HG03095 (cell line): ENCODE data around the gene CCNQ.

Source experiments
- ATAC-seq: cut with Tn5 transposase; IDR thresholded peaks from one replicate; pipeline ENCODE4 v1.9.1; 2021; ENCODE audit warnings: moderate library complexity; ENCODE audit not compliant: unreplicated experiment

The CCNQ gene

DNA sequence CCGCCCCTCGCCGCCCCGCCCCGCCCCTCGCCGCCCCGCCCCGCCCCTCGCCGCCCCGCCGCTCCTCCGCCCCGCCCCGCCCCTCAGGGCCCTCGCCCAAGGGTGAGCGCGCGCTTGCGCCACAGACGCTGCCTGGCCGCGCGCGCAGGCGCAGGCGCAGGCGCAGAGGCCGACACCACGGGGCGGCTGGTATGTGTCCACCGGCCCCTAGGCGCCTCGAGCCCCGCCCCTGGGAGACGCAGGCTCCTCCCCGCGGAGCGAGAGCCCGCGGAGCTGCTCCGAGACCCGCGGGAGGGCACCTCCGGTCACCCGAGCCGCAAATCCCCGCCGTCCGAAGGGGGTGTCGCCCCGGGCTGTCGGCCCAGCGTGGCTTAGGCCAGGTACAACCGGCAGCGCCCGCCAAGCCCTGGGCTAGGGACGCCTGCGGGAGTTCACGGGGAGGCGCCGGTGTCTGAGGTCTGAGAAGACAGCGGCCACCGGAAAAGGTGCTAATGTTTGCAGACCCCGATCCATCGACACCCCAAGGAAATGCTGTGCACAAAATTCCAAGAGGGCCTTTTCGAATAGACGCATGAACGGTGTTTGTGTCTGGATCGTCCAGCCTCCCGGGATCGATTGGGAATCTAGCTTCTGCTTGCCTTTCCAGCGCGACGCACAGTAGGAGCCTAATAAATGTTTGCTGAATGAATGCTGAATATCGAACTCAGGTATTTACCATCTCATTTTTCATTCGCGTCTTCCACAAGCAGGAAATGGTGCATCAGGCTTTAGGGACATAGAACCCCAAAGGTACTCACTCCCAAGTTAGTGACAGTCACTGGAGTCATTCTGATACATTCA lies 473 bp upstream of the CCNQ start:
- ATAC-seq: peak; percentile 76

DNA sequence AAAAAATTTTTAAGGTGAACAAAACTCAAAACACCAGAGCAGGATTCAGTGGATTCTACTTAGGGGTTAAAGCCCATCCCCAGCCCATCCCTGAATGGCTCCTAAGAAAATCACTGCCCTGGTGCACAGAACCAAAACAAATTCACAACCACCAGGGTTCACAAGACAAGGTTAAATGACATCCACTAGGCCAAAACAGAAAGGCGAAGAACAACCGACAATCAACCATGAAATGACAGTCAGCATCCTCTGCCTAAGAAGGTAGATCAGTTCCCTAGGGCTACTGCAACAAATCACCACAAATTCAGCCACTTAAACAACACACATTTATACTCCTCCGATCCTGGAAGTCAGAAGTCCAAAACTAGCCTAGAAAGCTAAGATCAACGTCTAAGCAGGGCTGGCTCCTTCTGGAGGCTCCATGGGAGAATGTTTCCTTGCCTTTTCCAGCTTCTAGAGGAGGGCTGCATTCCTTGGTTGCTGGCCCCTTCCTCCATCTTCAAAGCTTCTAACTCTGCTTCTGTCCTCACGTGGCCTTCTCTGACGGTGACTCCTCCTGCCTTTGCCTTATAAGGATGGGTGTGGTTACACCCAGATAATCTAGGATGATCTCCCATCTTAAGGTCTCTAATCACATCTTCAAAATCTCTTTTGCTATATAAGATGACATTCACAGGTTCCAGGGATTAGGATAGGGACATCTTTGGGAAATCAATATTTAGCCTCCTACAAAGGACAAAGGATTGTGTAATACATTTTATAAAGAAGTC lies 1.8 kb downstream of the CCNQ start:
- no peak for ATAC-seq

DNA sequence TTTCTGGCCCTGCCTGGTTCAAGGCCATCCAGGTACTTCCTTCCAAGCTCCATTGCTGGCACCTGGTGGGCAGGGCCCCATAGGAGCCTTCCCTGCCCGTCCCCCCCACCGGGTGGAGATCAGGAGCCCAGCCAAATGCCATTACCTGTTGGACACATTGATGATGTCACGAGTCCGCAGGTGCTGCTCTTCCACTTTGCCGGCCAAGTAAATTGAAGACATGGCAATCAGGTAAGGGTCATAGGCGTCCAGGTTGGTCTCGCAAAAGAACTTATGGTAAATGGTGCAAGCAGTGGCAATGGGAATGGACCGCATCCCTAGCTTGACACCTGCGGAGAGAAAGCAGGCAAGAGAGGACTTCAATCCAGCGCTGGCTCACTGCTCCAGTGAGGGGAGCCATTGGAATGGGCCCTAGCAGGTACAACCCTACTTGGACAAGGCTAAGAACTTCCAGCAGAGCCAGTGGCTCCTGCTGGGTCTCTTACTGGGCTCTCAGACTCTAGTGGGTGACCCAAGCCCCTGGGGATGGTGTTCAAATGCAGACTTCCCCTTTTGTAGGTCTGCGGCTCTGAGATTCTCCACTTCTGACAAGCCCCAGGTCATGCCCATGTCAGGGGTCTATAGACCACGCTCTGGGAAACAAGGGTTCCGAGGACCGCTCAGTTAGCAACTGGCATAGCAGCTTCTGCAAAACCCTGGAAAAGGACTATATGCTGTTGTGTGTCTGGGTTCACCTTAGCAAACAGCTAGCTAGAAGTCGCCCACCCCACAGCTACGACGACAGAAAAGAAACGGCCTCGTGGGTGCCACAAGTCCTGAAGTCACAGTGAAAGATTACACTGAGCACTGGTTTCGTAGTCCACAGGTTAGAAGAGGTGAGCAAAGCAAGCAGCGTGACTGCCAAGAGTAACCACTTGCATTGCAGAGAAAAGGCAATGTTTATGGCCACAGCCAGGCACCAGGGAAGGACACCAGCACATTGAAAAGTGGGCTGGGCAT lies 2.8 kb downstream of the CCNQ start:
- no peak for ATAC-seq

DNA sequence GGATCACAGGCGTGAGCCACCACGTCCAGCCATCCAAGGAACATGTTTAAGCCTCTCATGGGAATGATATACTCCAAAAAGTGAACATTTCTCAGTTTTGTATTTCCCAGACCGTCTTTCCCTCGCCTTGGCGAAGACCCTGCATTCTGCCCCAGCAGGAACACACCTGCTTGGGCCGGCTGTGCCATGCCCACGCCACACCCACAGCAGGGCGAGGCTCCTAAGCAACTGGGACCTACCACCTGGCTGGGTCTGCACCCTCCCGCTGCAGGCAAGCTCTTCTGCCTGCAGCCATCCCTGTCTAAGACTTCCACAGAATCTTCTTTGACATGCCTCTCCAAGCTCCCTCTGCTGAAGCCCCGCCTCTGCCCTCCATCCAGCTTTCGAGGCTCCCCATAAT lies 3.6 kb downstream of the CCNQ start:
- ATAC-seq: no peak

DNA sequence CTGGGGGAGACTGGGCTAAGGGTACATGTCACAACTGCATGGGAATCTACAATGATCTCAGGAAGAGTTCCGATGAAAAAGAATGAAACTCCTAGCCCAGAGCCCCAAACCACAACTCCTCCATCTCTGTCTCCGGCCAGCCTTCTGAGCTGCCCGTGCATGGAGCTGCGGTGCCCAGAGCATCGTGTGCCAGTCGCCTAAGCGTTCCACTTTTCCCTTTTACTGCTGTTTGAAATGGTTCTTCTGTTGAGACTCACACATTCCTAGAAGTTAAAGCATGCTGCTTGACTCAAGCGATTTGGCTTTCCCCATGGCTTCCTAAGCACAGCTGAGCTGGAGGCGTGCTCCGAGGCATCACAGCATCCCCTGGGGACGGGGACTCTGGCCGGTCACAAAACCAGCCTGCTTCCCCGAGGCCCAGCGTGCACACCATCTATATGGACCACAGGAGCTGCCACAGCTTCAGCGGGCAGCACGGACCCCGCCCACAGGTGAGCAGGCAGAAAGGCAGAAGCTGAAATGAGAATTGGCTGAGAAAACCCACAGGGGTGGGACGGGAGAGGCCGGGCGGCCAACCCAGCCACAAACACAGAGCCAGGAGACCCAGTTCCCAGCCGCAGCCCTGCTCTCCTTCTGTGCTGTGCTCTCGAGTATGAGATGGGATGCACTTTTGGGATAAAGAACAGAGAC lies 5.0 kb downstream of the CCNQ start:
- ATAC-seq: no peak

DNA sequence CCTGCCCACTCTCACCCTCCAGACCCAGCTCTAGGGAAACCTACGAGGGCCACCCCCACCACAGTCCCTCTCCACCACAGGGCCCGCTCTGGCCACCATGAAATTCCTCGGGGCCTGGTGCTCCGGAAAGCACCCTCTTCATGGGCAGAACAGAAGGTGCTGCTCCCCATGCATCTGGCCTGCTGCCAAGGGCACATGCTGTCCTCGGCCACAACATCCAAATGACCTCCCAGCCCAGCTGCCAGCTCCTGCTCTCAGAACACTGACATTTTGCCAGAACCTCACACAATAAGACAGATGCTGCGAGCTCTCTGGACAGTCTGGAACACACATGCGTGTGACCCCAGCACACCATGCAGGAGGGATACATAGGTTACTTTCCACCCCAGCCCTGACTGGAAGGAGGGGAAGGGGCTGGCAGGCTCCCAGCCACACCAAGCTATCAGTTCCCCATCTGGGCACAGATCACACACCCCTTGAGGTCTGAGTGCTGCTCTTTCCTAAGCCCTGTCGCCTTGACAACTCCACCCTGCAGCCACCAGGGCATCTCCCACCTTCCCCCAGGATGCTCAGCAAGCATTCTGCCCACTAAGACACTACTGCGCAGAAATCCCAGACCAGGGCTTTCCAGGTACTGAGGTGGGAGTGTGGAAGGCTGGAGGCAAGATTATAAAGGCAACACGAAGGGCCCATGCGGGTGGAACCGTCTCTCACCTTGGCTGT lies 5.8 kb downstream of the CCNQ start:
- no peak for ATAC-seq

DNA sequence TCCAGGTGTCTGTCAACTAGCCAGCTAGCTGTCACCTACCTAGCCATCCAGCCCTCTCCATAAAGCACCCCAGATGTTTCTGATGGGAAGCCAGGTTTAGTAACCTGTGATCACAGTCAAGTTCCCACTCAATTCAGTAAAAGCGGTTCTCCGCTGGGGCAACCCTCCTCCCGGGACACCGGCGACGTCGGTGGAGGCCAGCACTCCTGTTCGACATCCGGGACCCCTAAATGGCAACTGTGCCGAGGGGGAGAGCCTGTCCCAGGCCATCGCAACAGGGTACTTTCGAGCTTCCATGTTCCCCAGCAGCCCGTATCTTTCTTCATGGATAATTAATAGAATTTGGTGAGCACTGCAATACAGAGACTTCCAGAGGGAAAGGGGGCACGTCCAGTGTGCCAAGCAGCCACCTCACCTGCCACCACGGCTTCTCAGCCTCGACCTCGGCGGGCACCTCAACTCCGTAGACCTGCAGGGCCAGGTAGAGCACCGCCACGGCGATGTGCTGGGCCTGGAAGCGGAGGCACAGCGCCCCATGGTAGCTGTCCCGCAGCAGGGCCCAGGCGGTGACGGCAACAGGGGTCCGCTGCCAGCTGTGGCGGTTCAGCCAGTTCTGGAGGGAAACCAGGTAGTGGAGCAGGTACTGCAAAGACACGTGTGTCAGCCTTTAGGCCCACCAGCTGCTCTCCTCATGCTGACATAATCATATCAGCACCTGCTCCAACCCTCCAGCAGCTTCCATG lies 6.7 kb downstream of the CCNQ start:
- ATAC-seq: no peak

DNA sequence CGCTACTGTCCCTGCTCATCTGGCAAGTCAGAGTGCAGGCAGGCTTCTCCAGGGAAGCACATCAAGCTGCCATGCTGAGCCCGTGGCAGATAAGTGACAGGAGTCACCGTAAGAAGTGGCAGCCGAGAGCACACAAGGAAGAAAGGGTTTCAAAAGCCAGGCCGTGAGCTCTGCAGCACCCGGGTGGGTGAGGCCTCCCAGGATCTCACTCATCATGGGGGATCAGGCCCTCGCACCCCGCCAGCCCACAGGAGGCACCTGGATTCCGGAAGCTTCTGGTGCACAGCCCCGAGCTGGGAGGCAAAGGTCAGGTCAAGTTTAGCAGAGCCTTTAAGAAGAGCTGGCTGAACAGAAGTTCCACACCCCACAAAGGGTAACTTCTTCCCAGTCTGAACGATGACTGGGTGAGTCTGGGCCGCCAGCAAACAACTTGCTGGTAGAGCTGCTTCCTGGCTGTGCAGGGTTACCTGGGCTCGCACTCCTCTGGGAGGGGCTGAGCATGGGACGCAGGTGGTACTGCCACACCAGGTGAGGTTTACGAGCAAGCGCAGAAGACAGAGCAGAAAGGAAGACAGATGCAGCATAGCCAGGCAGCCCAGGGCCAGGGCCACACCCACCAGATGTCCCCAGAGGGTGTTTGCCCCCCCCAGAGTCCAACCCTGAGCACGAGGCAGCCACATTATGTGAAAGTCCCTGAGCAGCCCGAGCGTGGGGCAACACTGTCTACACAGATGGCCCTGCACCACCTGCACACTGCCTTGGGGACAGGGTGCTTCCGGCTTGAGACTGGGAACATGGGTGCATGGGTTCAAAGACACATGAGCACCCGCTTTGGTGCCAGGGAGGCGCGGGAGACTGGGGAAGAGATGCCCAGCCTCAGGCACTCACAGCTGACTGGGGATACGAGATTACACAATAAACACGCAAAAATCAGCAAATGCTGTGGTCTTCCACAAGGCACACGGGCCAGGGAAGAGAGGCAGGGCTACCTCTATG lies 7.7 kb downstream of the CCNQ start:
- ATAC-seq: no peak

DNA sequence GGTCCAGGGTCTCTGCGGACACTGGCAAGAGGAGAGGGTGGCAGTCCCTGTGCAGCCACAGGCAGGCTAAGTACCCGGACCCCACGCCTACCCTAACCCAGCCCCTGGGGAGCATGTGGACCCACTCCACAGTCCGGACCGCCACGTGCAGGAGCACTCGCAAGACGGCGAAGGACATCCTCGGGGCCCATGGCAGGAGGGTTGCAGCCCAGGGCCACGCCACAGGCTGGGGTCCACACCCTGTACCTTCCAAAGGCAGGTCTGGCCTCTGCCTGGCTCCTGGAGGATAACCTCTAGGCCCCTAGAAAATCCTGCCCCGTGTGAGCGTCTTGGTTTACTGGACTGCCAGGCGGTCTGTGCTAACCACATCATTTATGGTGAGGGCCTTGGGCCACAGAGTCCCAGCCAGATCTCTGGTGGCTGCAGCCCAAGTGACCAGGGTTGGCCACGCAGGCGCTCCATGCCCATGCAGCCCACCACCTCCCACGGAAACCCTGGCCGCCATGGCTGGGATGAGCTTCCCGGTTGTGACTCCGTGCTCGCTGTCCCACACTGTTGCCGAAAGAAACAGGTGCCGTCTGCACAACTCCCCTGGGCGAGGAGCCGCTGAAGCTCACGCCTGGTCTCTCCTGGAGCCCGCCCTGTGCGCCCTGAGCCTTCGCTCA lies 10.0 kb downstream of the CCNQ start:
- no peak for ATAC-seq

DNA sequence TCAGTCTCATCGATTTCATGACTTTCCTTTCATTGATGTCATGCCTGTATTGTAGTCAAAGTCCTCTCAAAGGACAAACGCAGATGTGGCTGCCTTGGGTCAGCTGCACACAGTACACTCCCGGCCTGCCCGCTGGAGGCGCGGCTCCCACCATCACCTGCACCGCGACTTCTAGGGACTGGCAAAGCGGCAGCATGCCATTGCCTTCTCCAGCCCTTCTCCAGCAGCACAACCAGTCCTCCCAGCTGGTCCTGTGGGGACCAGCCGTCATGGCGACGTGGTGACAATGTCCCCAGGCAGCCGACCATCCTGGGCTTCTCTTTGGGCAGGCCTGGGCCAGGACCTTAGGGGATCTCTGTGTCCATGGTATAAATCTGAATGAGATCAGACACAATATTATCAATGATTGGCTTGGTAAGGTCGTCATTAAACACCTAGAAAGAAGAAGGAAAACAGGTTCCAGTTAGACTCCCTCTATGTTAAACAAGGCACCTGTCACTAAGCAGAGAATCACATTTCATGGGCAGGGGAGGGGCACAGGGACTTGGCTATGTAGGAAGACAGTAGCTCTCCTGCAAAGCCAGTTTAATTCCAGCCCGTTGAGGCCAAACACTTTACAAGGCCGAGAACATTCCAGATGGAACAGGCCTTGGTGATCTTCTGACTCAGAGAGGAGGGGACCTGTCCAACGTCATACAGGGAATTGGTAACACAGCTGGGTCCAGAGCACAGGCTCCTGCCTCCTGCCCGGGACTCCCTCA lies 10.7 kb downstream of the CCNQ start:
- ATAC-seq: no peak

DNA sequence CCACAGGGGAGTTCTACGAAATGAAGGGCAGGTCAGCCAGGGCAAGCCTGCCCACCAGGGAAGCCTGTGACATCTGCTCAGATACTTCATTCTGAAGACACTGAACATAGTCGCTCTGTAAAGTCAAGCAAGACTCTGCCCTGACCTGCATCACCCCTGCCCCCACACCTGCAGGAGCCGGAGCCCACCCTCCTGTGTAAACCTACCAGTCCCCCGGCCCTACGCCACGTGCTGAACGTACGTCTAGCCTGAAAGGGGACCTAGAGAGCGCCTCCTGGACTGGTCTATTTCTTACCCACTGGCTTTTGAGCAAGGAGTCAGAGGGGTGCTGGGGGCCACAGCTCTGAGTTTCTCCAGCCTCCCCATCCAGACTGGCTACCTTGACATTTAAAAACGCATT lies 11.6 kb downstream of the CCNQ start:
- ATAC-seq: no peak

DNA sequence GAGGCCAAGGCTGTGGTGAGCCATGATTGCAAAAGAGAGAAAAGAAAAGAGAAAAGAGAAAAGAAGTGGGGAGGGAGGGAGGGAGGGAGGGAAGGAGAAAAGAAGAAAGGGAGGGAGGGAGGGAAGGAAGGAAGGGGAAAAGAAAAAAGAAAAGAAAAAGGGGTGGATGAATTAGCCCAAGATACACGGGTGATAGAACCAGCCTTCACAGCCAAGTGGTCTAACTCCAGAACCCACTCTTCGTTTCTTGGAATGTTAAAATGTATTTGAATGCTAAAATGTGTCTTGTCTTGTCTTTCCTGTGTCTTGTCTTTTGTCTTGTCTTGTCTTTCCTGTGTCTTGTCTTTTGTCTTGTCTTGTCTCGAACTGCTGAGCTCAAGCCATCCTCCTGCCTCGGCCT lies 13.1 kb downstream of the CCNQ start:
- no peak for ATAC-seq

DNA sequence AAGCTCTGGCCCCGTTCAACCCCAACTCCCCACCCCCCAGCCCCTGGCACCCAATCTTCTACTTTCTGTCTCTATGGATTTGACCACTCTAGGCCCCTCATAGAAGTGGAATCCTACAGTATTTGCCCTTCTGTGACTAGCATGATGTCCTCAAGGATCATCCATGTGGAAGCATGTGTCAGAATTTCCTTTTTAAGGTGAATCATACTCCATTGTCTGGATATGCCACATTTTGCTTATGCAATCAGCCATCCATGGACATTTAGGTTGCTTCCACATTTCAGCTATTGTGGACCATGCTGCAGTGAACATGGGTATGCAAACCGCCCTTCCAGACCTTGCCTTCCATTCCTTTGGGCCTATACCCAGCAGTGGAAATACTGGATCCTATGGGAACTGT lies 15.5 kb downstream of the CCNQ start:
- ATAC-seq: no peak

DNA sequence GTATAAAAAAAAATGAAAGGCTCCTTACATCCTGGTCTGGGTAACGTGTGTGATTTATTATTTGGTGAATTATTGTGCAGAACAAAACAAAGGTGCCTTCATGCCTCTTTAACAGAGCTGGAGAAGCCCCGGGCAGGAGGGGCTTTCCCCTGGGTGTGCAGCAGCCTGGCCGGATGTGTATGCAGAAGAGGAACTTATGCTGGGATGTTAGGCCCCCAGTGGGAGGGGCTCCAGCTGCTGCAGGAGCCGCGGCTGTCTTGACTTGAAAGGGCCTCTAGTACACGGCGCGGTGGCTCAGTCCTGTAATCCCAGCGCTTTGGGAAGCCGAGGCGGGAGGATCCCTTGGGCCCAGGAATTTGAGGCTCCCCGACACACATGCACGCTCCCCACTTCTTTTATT lies 16.0 kb downstream of the CCNQ start:
- peak; percentile 100 for ATAC-seq

DNA sequence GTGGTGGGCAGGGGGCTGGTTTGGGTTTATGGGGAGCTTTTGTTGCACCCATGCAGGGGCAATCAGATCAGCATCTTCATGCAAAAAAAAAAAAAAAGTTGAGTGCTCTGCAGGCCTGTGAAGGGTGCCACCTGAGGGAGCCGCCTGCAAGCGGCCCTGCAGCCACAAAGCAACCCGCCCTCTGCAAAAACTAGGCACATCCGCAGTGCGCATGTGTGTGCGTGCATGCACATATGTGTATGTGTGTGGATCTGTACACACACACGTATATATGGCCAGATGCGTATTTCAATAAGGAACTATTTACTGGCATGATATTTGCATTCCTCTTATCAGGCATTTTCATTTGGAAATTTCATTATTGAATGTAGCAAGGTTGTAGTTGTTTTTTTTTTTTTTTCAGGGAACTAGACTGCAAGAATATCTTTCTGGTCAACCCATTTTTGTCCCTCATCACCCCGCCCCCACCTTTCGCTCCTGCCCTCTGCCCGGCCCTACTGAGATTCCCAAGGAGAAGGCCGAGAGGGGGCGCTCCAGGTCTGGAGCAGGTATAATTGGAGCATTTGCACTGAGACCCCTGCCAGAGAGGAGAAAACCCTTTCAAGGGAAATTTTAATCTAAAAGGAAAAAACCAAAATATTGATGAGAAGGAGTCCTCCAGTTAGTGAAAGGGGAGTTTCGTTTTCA lies 18.1 kb downstream of the CCNQ start:
- ATAC-seq: no peak

DNA sequence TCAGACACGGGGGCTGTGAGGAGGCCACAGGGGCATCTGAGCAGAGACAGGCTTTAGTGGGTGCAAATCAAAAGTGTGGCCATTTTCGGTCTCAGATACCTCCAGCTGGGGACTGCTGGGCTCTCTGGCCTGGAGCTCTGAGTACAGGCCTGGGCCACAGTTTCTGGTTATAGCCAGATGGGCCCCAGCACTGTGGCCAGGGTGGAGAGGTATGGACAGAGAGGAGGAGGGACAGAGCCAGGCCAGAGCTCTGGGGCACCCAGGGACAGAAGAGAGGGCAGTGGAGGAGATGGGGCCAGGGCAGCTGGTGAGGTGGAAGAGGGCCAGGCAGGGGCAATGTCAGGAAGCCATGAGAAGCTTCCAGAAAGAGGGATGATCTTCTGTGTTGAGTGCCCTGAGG lies 20.1 kb downstream of the CCNQ start:
- no peak for ATAC-seq
